Activated naive CD4-positive, alpha-beta T cell treated with anti-CD3 and anti-CD28 coated beads, Interleukin-2, amount 50 U/mL, for 24 hours (primary cell): ENCODE data around the gene DRC7.
A peak's percentile ranks its signal among the peaks of the same experiment; 100 is the strongest.
"Not testable (repeated sequence)": the region's sequence is repeated elsewhere in the genome, so short reads cannot be mapped to it uniquely, and the experiment has no call there.

ENCODE experiments used
- H3K27ac Mint-ChIP-seq: one replicate; pipeline ENCODE4 v1.8.0; 2021; ENCODE audit warnings: mild to moderate bottlenecking, mixed read lengths
- H3K27me3 Mint-ChIP-seq: one replicate; pipeline ENCODE4 v1.8.0; 2021; ENCODE audit warnings: mixed read lengths
- H3K36me3 Mint-ChIP-seq: one replicate; pipeline ENCODE4 v1.8.0; 2021; ENCODE audit warnings: mixed read lengths
- H3K4me1 Mint-ChIP-seq: one replicate; pipeline ENCODE4 v1.8.0; 2021; ENCODE audit warnings: mixed read lengths
- H3K4me3 Mint-ChIP-seq: one replicate; pipeline ENCODE4 v1.8.0; 2021; ENCODE audit warnings: mild to moderate bottlenecking, mixed read lengths
- H3K9me3 Mint-ChIP-seq: one replicate; pipeline ENCODE4 v1.8.0; 2021; ENCODE audit warnings: mixed read lengths

Gene DRC7

GRCh38 chr16:57709663-57710062 is 15.1 kb downstream of the DRC7 start:
- no peaks in the 10 kb centered on the region for H3K4me1 Mint-ChIP-seq
- no peaks in the 10 kb centered on the region for H3K9me3 Mint-ChIP-seq

GRCh38 chr16:57711346-57711745 is 16.7 kb downstream of the DRC7 start:
- Mint-ChIP-seq H3K9me3 (no peaks in the 10 kb centered on the region), H3K27me3 (no peaks in the 10 kb centered on the region), H3K27ac (no peak overlapping the region), H3K4me1 (no peaks in the 10 kb centered on the region), H3K4me3 (no peak overlapping the region), H3K36me3 (no peaks in the 10 kb centered on the region)

More at GRCh38 chr16:57709663-57710062, 15.1 kb downstream of the DRC7 start:
- Mint-ChIP-seq H3K27me3 (no peaks in the 10 kb centered on the region), H3K4me3 (no peak overlapping the region), H3K36me3 (no peaks in the 10 kb centered on the region), H3K27ac (no peak overlapping the region)

- Mint-ChIP-seq H3K4me3 (no peak overlapping the region), H3K9me3 (no peaks in the 10 kb centered on the region), H3K36me3 (no peaks in the 10 kb centered on the region), H3K27ac (no peak overlapping the region), H3K4me1 (no peaks in the 10 kb centered on the region), H3K27me3 (no peaks in the 10 kb centered on the region)
These were observed 17.4 kb downstream of the DRC7 start for GRCh38 chr16:57711993-57712392.

- H3K27me3 Mint-ChIP-seq, H3K27ac Mint-ChIP-seq, H3K4me1 Mint-ChIP-seq, H3K4me3 Mint-ChIP-seq, H3K36me3 Mint-ChIP-seq, H3K9me3 Mint-ChIP-seq: not testable (repeated sequence)
These were observed 18.0 kb downstream of the DRC7 start for GRCh38 chr16:57712569-57712968.

GRCh38 chr16:57713596-57713995 is 19.0 kb downstream of the DRC7 start:
- Mint-ChIP-seq H3K9me3 (no peaks in the 10 kb centered on the region), H3K36me3 (no peaks in the 10 kb centered on the region), H3K4me3 (no peak overlapping the region), H3K27ac (no peak overlapping the region), H3K27me3 (no peaks in the 10 kb centered on the region), H3K4me1 (no peaks in the 10 kb centered on the region)

GRCh38 chr16:57714047-57714446 is 19.4 kb downstream of the DRC7 start:
- no peaks in the 10 kb centered on the region for H3K4me1 Mint-ChIP-seq
- H3K27me3 Mint-ChIP-seq, result no peaks in the 10 kb centered on the region
- H3K27ac Mint-ChIP-seq, result no peak overlapping the region
- H3K36me3 Mint-ChIP-seq, result no peaks in the 10 kb centered on the region
- no peak overlapping the region for H3K4me3 Mint-ChIP-seq
- no peaks in the 10 kb centered on the region for H3K9me3 Mint-ChIP-seq

- Mint-ChIP-seq H3K9me3 (no peaks in the 10 kb centered on the region), H3K27me3 (no peaks in the 10 kb centered on the region), H3K27ac (no peak overlapping the region), H3K36me3 (no peaks in the 10 kb centered on the region), H3K4me3 (no peak overlapping the region), H3K4me1 (no peaks in the 10 kb centered on the region)
These were observed 25.6 kb downstream of the DRC7 start for GRCh38 chr16:57720142-57720575.

DNA sequence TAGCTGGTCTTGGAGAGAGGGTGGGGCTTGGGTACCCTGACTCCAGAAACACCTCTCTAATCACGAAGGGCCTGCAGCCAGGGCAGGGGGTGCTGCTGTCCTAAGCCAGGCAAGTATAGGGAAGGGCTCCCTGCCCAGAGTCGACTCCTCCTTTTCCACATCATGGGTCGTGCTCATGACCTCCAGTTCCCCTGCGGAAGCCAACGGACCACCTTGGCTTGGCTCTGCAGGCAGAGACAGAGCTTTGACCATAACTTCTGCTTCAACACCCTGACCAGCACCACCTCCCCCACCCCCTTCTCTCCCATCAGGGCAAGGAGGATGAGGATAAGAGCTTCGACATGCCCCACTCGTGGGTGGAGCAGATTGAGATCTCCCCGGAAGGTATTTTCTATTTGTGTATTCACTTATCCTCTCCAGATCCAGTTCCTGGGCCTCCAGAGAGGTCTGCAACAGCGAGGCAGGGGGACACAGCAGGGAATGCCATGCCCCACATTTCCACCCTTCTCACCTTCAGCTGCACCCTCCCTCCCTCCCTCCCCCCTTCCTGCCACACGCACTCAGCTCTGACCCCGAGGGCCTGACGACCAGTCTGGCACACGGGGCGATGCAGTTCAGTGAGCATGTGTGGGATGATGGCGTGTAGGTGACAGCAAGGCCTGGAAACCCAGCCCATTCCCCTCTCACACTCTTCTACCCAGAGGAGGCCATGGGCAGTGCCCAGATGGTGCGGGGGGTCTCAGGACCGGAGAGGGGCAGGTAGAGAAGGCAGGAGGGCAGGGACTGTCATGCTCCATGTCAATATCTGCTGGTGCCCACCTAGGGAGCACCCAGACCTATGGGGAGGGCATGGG is 27.0 kb downstream of the DRC7 start:
- Mint-ChIP-seq H3K36me3 (no peaks in the 10 kb centered on the region), H3K27ac (no peak overlapping the region), H3K4me3 (no peak overlapping the region), H3K4me1 (no peaks in the 10 kb centered on the region), H3K27me3 (no peaks in the 10 kb centered on the region), H3K9me3 (no peaks in the 10 kb centered on the region)

DNA sequence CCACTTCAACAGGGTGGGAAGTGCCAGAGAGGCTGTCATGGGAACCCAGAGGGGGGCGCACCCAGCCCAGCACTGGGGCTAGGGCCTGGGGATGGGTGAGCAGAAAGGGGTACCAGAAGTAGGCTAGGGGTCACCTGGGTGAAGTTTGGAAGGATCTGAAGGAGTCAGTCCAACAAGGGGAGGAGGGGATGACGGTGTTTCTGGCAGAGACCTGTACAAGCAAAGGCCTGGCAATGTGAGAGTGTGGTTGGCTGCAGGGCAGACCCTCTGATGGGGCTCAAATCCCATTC is 27.5 kb downstream of the DRC7 start:
- Mint-ChIP-seq H3K36me3 (no peaks in the 10 kb centered on the region), H3K4me1 (no peaks in the 10 kb centered on the region), H3K9me3 (no peaks in the 10 kb centered on the region), H3K4me3 (no peak overlapping the region), H3K27me3 (no peaks in the 10 kb centered on the region), H3K27ac (no peak overlapping the region)

- Mint-ChIP-seq H3K4me3 (no peak overlapping the region), H3K27ac (no peak overlapping the region), H3K36me3 (no peaks in the 10 kb centered on the region), H3K4me1 (no peaks in the 10 kb centered on the region), H3K27me3 (no peaks in the 10 kb centered on the region), H3K9me3 (no peaks in the 10 kb centered on the region)
These were observed 28.0 kb downstream of the DRC7 start for GRCh38 chr16:57722651-57723050.

GRCh38 chr16:57723170-57723569 is 28.6 kb downstream of the DRC7 start:
- no peaks in the 10 kb centered on the region for H3K9me3 Mint-ChIP-seq
- no peaks in the 10 kb centered on the region for H3K4me1 Mint-ChIP-seq
- no peak overlapping the region for H3K4me3 Mint-ChIP-seq
- H3K36me3 Mint-ChIP-seq, result no peaks in the 10 kb centered on the region
- no peak overlapping the region for H3K27ac Mint-ChIP-seq
- H3K27me3 Mint-ChIP-seq, result no peaks in the 10 kb centered on the region

- H3K9me3 Mint-ChIP-seq, result no peaks in the 10 kb centered on the region
- no peak overlapping the region for H3K27ac Mint-ChIP-seq
- H3K27me3 Mint-ChIP-seq, result no peaks in the 10 kb centered on the region
- H3K4me3 Mint-ChIP-seq, result no peak overlapping the region
- H3K36me3 Mint-ChIP-seq, result no peaks in the 10 kb centered on the region
- H3K4me1 Mint-ChIP-seq, result no peaks in the 10 kb centered on the region
These were observed 29.9 kb downstream of the DRC7 start for GRCh38 chr16:57724531-57724930.

DNA sequence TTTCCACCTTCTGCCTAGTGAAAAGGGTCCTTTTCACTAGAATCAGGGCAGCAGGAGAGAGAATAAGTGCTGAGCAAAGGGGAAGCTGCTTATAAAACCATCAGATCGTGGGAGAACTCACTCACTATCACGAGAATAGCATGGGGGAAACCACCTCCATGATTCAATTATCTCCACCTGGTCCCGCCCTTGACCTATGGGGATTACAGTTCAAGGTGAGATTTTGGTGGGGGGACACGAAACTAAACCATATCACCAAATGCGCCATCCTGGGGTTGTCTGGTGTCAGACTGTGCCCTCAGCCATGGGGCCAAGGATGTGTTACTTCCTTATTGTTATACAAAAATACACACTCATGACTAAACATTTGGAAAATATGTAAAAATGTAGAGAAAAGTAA is 30.5 kb downstream of the DRC7 start:
- H3K36me3 Mint-ChIP-seq, result no peaks in the 10 kb centered on the region

DNA sequence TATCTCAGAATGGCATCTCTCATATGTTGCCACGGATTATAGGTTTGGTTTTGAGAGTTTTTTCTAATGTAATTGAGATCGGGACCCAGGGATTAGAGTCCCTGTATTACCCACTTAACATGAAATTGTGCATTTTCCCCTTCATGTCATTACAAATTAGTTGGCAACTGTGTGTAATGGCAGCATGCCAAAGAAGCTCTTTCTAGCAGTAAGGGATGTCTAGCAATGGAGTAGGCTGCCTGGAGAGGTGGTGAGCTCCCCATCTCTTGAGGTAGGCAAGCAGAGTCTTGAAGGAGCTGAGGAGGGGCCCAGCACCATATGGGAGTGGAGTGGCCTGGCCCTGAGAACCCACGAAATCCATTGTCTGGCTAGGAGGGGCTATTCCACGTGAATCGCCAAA is 30.9 kb downstream of the DRC7 start:
- no peak overlapping the region for H3K4me3 Mint-ChIP-seq
- H3K4me1 Mint-ChIP-seq, result no peaks in the 10 kb centered on the region
- no peaks in the 10 kb centered on the region for H3K9me3 Mint-ChIP-seq

More for the DNA sequence above, 30.5 kb downstream of the DRC7 start:
- H3K27me3 Mint-ChIP-seq, result no peaks in the 10 kb centered on the region
- no peak overlapping the region for H3K4me3 Mint-ChIP-seq
- H3K4me1 Mint-ChIP-seq, result no peaks in the 10 kb centered on the region
- H3K27ac Mint-ChIP-seq, result no peak overlapping the region
- no peaks in the 10 kb centered on the region for H3K9me3 Mint-ChIP-seq

GRCh38 chr16:57725976-57726375 is 31.4 kb downstream of the DRC7 start:
- Mint-ChIP-seq H3K36me3 (no peaks in the 10 kb centered on the region), H3K9me3 (no peaks in the 10 kb centered on the region), H3K27me3 (no peaks in the 10 kb centered on the region), H3K4me1 (no peaks in the 10 kb centered on the region), H3K27ac (no peak overlapping the region), H3K4me3 (no peak overlapping the region)

More for the DNA sequence above, 30.9 kb downstream of the DRC7 start:
- no peaks in the 10 kb centered on the region for H3K36me3 Mint-ChIP-seq
- H3K27me3 Mint-ChIP-seq, result no peaks in the 10 kb centered on the region
- H3K27ac Mint-ChIP-seq, result no peak overlapping the region

GRCh38 chr16:57726433-57726947 is 31.9 kb downstream of the DRC7 start:
- peak overlapping the region; percentile 41 for H3K27ac Mint-ChIP-seq
- no peaks in the 10 kb centered on the region for H3K4me1 Mint-ChIP-seq
- H3K9me3 Mint-ChIP-seq, result no peaks in the 10 kb centered on the region
- H3K27me3 Mint-ChIP-seq, result no peaks in the 10 kb centered on the region
- H3K36me3 Mint-ChIP-seq, result no peaks in the 10 kb centered on the region
- no peak overlapping the region for H3K4me3 Mint-ChIP-seq

DNA sequence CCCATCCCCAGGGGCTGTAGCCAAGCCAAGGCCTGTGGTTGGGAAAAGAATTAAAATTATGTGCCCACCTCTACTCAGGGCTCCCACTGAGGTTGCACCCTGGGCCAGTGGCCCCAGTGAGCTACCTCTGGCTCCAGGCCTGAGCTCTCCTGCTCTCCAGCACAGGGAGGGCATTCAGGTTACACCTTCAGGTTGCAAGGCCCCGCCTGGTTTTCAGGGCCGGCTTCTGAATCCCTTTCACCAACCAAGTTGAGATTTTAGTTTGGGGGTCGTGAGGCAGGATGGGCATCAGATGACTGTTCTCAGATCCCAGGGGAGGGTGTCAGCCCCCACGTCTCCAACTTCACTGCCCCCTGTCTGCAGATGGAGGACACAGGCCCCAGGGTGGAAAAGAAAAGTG is 33.0 kb downstream of the DRC7 start:
- Mint-ChIP-seq H3K4me1 (no peaks in the 10 kb centered on the region), H3K36me3 (no peaks in the 10 kb centered on the region), H3K4me3 (no peak overlapping the region), H3K27me3 (no peaks in the 10 kb centered on the region), H3K27ac (no peak overlapping the region), H3K9me3 (peaks cover 2% of the 10 kb centered on the region)
